GM21447 (cell line): ENCODE data around the gene IRAK3.
"Not testable (repeated sequence)": the region's sequence is repeated elsewhere in the genome, so short reads cannot be mapped to it uniquely, and the experiment has no call there.

Experiments used
- ATAC-seq: cut with Tn5 transposase; IDR thresholded peaks from one replicate; pipeline ENCODE4 v1.9.1; 2021; ENCODE audit not compliant: unreplicated experiment

The IRAK3 gene

GRCh38 chr12:66211573-66211972, 22.6 kb downstream of the IRAK3 start:
- not testable (repeated sequence) for ATAC-seq

- ATAC-seq, result not testable (repeated sequence)
Observed at GRCh38 chr12:66213011-66213410, 24.0 kb downstream of the IRAK3 start.

- no peak for ATAC-seq
Observed at GRCh38 chr12:66217342-66217917, 28.4 kb downstream of the IRAK3 start.

GRCh38 chr12:66228462-66228861, 39.4 kb downstream of the IRAK3 start:
- ATAC-seq, result no peak

GRCh38 chr12:66232263-66232662, 43.2 kb downstream of the IRAK3 start:
- no peak for ATAC-seq

- peak; percentile 81 for ATAC-seq
Observed at GRCh38 chr12:66234037-66234693, 45.2 kb downstream of the IRAK3 start.

GRCh38 chr12:66234773-66235625, 46.0 kb downstream of the IRAK3 start:
- peak; percentile 41 for ATAC-seq

- ATAC-seq, result no peak
Observed at GRCh38 chr12:66235626-66236281, 46.7 kb downstream of the IRAK3 start.

- not testable (repeated sequence) for ATAC-seq
Observed at GRCh38 chr12:66236282-66236675, 47.3 kb downstream of the IRAK3 start.

GRCh38 chr12:66236969-66237368, 48.0 kb downstream of the IRAK3 start:
- ATAC-seq, result no peak

- ATAC-seq, result no peak
Observed at GRCh38 chr12:66237505-66238175, 48.6 kb downstream of the IRAK3 start.

- no peak for ATAC-seq
Observed at GRCh38 chr12:66239295-66239694, 50.3 kb downstream of the IRAK3 start.

- no peak for ATAC-seq
Observed at GRCh38 chr12:66240096-66240820, 51.2 kb downstream of the IRAK3 start.

GRCh38 chr12:66241061-66242043, 52.3 kb downstream of the IRAK3 start:
- no peak for ATAC-seq

GRCh38 chr12:66242311-66242710, 53.3 kb downstream of the IRAK3 start:
- no peak for ATAC-seq

- ATAC-seq, result no peak
Observed at GRCh38 chr12:66243911-66244310, 54.9 kb downstream of the IRAK3 start.

GRCh38 chr12:66244446-66244845, 55.4 kb downstream of the IRAK3 start:
- ATAC-seq, result no peak

GRCh38 chr12:66247741-66248140, 58.7 kb downstream of the IRAK3 start:
- no peak for ATAC-seq

GRCh38 chr12:66251049-66251448, 62.0 kb downstream of the IRAK3 start:
- no peak for ATAC-seq
